Measurements from ENCODE around the gene FAM13C. TPM values are rescaled to one million over a fixed set of nuclear protein-coding genes. Genes with fewer than 3 reads are reported as not detected.

Gene FAM13C
- total RNA-seq, 1 donor from 2014 or later: 5.9 TPM

DNA sequence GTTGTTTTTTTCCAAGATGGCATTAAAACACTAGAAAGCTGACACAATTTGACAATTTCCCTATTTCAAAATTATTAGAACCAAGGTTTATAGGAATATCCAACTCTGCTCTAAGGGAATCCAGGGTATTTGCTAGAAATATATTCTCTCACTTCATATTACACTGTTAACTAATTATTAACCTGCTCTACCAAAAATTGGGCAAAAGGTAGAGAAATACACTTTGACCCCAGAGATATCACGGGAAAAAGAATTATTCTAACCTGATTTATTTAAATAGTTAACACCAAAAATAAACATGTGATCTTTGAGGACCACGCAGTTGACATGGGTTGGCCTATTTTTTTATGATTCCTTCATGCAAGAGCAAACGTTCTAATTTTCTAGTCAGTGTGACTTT, 21.6 kb upstream of the FAM13C start:
- no peak for TF ChIP-seq CTCF (IDR thresholded peaks at IDR 0.05; ENCODE audit: unreplicated experiment)
- Mint-ChIP-seq H3K4me1 (ENCODE audit: low read depth) (peaks cover 1% of the 10 kb centered on the region), H3K4me3 (ENCODE audit: low read depth) (no peak overlapping the region), H3K9me3 (ENCODE audit: low read depth) (no peaks in the 10 kb centered on the region), H3K36me3 (ENCODE audit: insufficient read depth) (no peaks in the 10 kb centered on the region), H3K27ac (no peak overlapping the region), H3K27me3 (no peaks in the 10 kb centered on the region)
- DNase-seq (ENCODE audit: low spot score, unreplicated experiment): no peak

GRCh38 chr10:59383436-59383835, 21.1 kb upstream of the FAM13C start:
- H3K4me3 Mint-ChIP-seq (ENCODE audit: low read depth): no peak overlapping the region
- H3K27me3 Mint-ChIP-seq: no peaks in the 10 kb centered on the region
- H3K9me3 Mint-ChIP-seq (ENCODE audit: low read depth): no peaks in the 10 kb centered on the region
- no peak for TF ChIP-seq CTCF (IDR thresholded peaks at IDR 0.05; ENCODE audit: unreplicated experiment)
- no peak for DNase-seq (ENCODE audit: low spot score, unreplicated experiment)
- no peak overlapping the region for H3K27ac Mint-ChIP-seq
- H3K4me1 Mint-ChIP-seq (ENCODE audit: low read depth): peaks cover 1% of the 10 kb centered on the region
- no peaks in the 10 kb centered on the region for H3K36me3 Mint-ChIP-seq (ENCODE audit: insufficient read depth)

DNA sequence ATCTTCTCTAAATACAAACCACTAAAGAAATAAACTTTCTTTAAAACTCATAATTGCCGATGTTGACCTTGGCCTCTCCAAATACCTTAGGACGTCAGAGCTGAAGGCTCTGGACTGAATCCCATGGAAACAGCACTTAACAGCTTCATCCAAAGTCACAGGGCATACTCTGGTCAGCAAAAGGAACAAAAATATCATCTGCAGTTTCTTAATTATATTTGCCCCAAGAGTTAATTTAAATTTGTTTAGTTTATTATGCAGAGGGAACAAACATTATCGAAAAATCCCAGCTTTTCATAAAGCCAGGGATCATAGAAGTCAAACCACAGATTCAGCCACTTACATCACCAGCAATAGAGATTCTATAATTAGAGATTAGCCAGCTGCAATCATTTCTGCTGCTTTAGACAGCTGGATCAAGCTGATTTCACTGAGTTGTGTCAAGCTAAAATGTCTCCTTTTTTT, 20.5 kb upstream of the FAM13C start:
- no peaks in the 10 kb centered on the region for H3K9me3 Mint-ChIP-seq (ENCODE audit: low read depth)
- H3K4me1 Mint-ChIP-seq (ENCODE audit: low read depth): peaks cover 1% of the 10 kb centered on the region
- TF ChIP-seq CTCF (IDR thresholded peaks at IDR 0.05; ENCODE audit: unreplicated experiment): no peak
- no peak overlapping the region for H3K27ac Mint-ChIP-seq
- no peaks in the 10 kb centered on the region for H3K27me3 Mint-ChIP-seq
- no peak for DNase-seq (ENCODE audit: low spot score, unreplicated experiment)
- H3K4me3 Mint-ChIP-seq (ENCODE audit: low read depth): no peak overlapping the region
- H3K36me3 Mint-ChIP-seq (ENCODE audit: insufficient read depth): no peaks in the 10 kb centered on the region

GRCh38 chr10:59381687-59382086, 19.3 kb upstream of the FAM13C start:
- Mint-ChIP-seq H3K36me3 (ENCODE audit: insufficient read depth) (no peaks in the 10 kb centered on the region), H3K27ac (no peak overlapping the region), H3K4me1 (ENCODE audit: low read depth) (peaks cover 1% of the 10 kb centered on the region), H3K9me3 (ENCODE audit: low read depth) (no peaks in the 10 kb centered on the region), H3K4me3 (ENCODE audit: low read depth) (no peak overlapping the region), H3K27me3 (no peaks in the 10 kb centered on the region)
- no peak for DNase-seq (ENCODE audit: low spot score, unreplicated experiment)
- no peak for TF ChIP-seq CTCF (IDR thresholded peaks at IDR 0.05; ENCODE audit: unreplicated experiment)

GRCh38 chr10:59376846-59377245, 14.5 kb upstream of the FAM13C start:
- H3K36me3 Mint-ChIP-seq (ENCODE audit: insufficient read depth): no peaks in the 10 kb centered on the region
- H3K4me1 Mint-ChIP-seq (ENCODE audit: low read depth): no peaks in the 10 kb centered on the region
- H3K27me3 Mint-ChIP-seq: no peaks in the 10 kb centered on the region
- H3K27ac Mint-ChIP-seq: no peak overlapping the region
- H3K4me3 Mint-ChIP-seq (ENCODE audit: low read depth): no peak overlapping the region
- no peak for TF ChIP-seq CTCF (IDR thresholded peaks at IDR 0.05; ENCODE audit: unreplicated experiment)
- DNase-seq (ENCODE audit: low spot score, unreplicated experiment): no peak
- H3K9me3 Mint-ChIP-seq (ENCODE audit: low read depth): no peaks in the 10 kb centered on the region
